ENCODE data around the gene BMP6.
"Not testable (repeated sequence)": the region's sequence is repeated elsewhere in the genome, so short reads cannot be mapped to it uniquely, and the experiment has no call there.

BMP6 gene

DNA sequence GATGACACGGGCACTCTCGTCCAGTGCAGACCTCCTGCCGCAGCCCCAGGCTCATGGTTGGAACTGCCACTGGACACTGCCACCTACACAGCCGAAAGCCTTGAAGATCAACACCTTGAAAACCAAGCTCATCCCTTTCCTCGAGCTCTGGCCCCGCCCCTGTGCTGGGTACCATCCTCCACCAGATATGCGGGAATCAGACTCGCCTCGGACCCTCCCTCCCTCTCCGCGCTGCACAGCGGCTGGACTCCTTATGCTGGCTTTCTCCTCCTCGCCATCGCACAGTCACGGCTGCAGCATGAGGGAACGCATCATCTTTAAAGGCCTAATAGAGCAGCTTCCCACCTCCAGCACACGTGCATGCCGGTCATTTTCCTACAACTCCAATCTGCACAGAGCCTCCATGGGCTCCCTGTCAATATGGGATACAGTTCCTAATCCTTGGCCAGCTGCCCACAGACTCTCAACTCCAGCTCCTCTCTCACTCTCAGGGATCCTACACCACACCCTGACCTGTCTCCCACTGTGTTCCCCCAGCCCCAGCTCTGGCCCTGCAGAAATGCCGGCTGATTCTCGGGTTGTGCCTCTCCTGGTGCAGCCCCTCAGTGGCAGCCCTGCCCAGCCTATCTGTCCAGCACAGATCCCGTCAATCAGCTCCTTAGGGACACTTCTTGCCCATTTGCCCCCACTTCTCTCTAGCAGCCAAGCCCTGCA, 161.5 kb downstream of the BMP6 start:
- no peak for DNase-seq (ENCODE audit: low spot score)

DNA sequence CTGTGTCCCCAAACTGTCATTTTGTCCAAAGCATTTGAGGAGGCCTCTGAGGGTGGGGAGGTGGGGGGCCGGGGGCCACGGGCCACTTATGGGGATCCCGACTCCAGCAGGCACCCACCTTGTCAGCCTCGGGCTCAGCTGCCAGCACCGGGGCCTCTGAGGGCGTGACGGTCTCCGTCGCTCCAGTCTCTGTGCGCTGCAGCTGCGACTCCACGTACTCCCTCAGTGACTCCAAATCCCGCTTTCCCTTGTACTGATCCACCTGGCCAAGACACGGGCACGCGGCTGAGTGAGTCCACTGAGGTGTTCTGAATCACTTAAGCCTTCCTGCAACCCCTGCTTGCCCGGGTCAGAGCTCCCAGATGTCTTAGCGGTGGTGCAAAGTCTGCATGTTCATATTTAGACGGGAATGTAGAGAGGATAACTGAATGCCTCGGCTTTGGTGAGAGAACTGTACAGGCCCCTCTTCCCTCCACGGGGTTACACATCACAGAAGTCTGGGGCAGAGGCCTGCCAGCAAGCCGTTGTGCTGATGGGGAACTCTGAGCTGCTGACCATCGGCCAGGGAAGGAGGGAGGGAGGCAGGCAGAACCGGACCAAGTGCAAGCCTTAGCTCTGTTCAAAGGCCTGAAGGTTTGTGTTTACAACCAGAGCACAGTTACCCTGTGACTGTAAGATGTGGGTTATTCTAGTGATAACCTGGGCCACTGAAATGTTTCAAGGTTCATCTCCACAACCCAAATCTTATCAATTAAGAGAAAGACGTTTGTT, 162.9 kb downstream of the BMP6 start:
- no peak for DNase-seq (ENCODE audit: low spot score)

GRCh38 chr6:7891078-7891872, 165.4 kb downstream of the BMP6 start:
- DNase-seq (ENCODE audit: low spot score): no peak

- not testable (repeated sequence) for DNase-seq (ENCODE audit: low spot score)
Measured at GRCh38 chr6:7892367-7892766, 166.5 kb downstream of the BMP6 start.

GRCh38 chr6:7893342-7893741, 167.4 kb downstream of the BMP6 start:
- DNase-seq (ENCODE audit: low spot score): no peak

GRCh38 chr6:7894262-7895124, 168.6 kb downstream of the BMP6 start:
- no peak for DNase-seq (ENCODE audit: low spot score)

- DNase-seq (ENCODE audit: low spot score): no peak
Measured at GRCh38 chr6:7895125-7895423, 169.2 kb downstream of the BMP6 start.

DNA sequence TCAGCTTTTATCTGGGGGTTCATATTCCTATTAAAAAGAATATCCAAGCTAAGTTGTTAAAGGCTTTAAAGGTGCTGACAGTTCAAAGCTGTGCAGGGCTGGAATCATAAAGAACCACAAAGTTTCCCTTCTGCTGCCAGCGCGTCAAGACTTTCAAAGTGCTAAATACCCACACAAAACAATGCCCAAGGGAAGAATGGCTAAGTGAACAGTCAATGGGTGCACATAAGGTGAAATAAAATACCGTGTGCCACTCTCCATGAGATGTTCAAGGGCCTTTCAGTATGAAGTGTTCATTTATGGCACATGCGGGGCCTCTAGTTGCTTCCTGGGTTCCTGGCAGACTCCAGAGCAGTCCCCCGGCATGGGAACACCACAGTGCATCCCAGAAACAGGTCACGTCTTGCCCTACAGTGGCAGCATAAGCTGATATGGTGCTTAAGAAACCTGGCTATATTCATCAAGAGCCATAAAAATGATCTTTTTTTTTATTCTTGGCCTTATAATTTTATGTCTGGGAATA, 170.6 kb downstream of the BMP6 start:
- DNase-seq (ENCODE audit: low spot score): no peak

DNA sequence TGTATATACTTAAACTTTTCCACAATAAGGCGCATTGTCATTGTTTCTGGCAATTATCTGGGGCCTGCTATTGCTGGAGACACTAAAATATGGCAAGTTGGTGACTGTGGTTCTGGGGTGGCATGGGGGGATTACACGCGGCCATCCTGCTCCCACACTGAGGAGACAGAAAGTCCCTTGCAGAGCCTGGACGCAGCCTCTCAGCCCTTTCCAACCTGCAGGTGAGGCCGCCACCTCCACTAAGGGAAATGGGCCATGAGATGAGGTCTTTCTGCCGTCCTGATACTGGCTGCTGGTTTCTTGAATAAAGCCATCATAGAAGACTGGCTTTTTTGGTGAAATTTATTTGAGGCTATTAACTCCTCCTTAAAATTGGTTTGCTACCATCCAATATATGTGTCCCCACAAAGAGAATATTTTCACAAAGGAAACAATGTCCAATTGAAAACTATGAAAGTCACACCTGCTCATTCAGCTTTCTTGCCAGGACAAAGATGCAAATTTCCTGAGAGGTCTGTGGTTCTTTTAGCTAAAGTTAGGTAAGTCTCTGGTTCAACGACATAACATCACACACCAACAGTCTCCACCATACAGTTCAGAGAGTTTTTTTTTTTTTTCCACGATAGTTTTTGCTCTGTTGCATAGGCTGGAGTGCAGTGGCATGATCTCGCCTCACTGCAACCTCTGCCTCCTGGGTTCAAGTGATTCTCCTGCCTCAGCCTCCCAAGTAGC, 171.7 kb downstream of the BMP6 start:
- DNase-seq (ENCODE audit: low spot score): no peak

DNA sequence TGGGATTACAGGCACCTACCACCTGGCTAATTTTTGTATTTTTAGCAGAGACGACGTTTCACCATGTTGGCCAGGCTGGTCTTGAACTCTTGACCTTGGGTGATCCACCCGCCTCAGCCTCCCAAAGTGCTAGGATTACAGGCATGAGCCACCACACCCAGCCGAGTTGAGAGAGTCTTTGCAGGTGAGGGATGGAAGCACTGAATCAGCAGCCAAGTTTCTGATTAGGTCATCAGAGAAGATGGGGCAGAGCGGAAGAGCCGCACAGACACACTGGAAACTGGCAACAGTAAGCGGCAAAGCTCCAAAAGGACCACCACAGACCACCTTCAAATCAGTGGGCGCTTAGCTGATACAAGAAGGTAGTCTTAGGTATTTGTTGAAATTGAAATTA, 172.3 kb downstream of the BMP6 start:
- DNase-seq (ENCODE audit: low spot score): not testable (repeated sequence)

DNA sequence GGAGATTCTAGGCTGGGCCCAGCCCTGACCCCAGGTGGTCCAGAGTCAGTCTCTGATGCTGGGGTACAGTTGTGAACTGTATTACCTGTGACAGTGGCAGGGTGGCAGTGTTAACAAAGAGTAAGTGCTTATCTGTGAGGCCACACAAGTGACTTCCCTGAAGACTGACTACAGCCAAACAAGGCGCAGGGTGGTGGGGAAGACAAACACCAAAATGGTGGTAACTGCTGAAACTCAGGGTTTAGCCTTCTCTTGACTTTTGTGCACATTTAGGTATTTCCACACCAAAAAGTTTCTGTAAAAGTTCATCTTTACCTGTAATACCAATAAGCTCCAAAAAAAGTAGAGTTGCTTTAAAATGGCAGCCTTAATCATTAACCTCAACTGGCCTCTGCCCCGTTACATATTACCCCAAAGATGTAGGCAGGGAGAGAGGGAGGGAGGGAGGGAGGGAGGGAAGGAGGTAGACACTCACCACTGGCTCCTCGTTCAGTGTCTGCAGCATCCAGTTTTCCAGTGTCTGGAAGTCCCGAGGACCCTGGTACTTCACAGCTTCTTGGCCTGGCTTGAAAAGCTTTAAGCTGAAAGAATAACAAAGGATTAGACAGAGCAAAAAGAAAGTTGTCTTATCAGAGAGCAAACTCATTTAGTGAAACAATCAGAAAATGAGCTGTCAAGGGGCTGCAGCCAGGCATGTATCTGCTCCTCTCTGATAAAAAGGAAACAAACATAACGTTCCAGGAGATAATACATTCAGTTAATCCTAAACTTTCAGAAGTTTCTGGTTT, 173.4 kb downstream of the BMP6 start:
- peak; percentile 61 for DNase-seq (ENCODE audit: low spot score)

DNA sequence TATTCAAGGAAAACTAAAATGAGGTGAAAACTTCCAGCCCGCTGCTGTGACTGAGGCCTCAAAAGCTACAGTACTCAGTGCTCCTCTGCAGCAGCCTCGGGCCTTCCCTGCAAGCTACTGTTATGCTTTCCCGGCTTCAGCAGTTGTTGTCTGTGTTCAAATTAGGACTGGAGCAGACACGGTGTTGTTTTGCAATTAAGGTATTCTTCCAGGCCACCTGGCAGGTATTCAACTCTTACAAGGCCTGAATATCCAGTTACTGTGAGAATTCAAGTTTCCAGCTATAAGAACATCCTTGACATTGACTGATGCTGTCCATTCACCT, 174.0 kb downstream of the BMP6 start:
- DNase-seq (ENCODE audit: low spot score): no peak

GRCh38 chr6:7900621-7901020, 174.7 kb downstream of the BMP6 start:
- DNase-seq (ENCODE audit: low spot score): no peak

DNA sequence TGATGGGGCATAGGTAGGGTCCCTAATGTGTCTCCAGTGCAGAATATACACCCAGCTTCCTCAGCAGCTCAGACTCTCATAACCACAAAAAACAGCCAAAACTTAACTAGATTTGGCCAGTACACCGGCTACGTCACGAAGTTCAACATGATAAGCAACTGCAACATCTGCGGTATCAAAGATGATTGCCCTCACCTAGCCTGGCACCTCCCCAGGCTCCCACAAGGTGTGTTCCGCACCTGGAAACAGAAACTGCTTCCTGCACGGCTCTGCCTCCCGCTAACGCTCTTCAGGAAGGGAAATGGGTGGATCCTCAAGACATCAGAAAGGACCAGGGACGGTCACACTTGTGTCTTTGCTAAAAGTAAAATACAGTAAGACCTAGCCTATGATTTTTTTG, 175.2 kb downstream of the BMP6 start:
- DNase-seq (ENCODE audit: low spot score): no peak

GRCh38 chr6:7901780-7902179, 175.9 kb downstream of the BMP6 start:
- DNase-seq (ENCODE audit: low spot score): no peak

DNA sequence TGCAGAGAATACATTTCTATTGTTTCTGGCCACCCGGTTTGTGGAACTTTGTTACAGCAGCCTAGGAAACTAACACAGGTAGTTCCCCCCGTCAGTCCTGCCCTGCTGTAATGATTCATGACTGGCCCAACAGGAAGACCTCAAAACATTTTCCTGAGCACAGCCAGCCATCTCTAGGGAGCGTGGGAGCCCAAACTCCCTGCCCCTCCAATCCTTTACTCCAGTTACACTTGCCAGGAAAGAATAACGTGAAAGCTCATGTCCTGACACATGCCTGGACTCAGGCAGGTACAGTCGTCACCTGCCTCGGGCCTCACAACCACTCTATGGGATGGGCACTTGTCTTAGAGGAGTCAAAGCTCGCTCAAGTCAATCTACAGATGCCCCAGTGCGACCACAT, 176.3 kb downstream of the BMP6 start:
- no peak for DNase-seq (ENCODE audit: low spot score)

GRCh38 chr6:7902867-7903266, 177.0 kb downstream of the BMP6 start:
- no peak for DNase-seq (ENCODE audit: low spot score)

DNA sequence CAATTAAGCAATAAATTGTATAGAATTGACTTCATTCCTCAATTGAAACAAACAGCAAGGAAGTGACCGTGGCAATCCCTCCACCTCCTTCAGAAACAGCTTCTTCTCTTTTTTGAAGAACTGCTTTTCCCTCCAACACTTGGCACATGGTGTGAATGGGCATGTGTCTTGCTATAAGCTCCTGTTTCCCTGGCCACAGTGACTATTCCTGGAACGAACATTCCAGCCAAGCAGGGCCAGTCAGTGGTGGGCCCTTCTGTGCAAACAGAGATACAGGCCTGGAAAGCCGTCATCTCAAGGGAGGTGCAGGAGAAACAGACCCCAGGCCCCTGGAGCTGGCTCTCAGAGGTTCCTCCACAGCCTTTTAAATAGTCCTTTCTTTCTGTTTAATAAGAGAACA, 177.8 kb downstream of the BMP6 start:
- no peak for DNase-seq (ENCODE audit: low spot score)

DNA sequence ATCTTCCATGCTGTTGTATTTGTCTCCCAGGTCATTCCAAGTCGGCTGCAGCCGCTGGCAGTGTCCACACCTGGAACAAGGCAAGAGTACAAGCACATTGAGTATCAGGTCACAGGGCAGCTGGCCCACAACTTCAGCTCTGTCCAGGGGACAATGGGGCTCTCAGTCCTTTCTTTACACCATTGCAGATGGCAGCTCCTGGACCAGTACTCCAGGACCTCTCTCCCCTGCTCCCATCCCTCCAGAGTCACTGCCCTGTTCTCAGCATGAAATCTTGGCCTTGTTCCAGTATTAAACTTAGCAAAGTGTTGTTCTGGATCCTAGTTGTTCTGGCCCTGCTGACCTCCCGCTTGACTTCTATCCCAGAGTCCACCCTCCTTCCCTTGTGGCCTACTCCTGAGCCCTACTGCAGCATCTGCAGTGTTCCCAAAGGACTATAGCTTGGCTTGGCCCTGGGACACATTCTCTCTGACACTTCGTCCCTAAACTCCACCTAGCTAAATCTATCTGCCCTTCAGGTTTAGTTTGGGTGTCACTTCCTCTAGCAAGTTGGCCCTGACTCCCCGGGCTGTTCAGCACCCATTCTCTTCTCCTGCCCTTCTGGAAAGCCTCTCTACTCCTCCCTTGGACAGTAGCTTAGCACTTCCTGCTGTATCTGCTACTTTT, 178.9 kb downstream of the BMP6 start:
- DNase-seq (ENCODE audit: low spot score): no peak

DNA sequence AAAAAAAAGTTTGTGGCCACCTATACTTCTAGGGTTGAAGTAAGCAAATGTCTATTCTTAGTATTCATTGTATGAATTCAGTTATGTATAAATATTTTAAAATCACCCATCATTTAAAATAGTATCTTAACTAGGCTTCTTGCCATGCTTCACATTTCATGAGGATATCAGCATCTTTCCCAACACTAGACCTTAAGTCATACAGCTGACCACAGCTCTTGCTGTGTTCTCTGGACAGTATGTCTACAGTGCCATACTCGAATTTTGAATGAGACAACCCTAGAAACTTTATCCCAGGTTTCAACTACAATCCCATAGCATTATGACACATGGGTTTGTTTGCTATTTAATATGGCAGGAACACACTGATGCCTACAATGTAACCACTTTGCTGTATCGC, 179.5 kb downstream of the BMP6 start:
- no peak for DNase-seq (ENCODE audit: low spot score)

Data from D341Med (cell line).